NCI-H446 treated with DMSO at 0.1 percent for 48 hours (cell line): Measurements from ENCODE around the gene MPZL2.

Experiments used
- DNase-seq: peaks from one replicate; lab custom pipeline; 2025; lab: John Stamatoyannopoulos, UW

MPZL2 gene

GRCh38 chr11:118243161-118243560 is 20.9 kb downstream of the MPZL2 start:
- DNase-seq = no peak

- no peak for DNase-seq
Measured at GRCh38 chr11:118241764-118242098, 22.4 kb downstream of the MPZL2 start.

GRCh38 chr11:118240999-118241763 is 22.9 kb downstream of the MPZL2 start:
- DNase-seq = no peak

GRCh38 chr11:118239509-118240205 is 24.4 kb downstream of the MPZL2 start:
- DNase-seq = no peak

- no peak for DNase-seq
Measured at GRCh38 chr11:118238929-118239328, 25.2 kb downstream of the MPZL2 start.

GRCh38 chr11:118238421-118238820 is 25.7 kb downstream of the MPZL2 start:
- DNase-seq = no peak

- DNase-seq = no peak
Measured at GRCh38 chr11:118236170-118236569, 27.9 kb downstream of the MPZL2 start.

- no peak for DNase-seq
Measured at GRCh38 chr11:118234833-118235232, 29.3 kb downstream of the MPZL2 start.

- DNase-seq = no peak
Measured at GRCh38 chr11:118233850-118234249, 30.2 kb downstream of the MPZL2 start.

- no peak for DNase-seq
Measured at GRCh38 chr11:118233377-118233776, 30.7 kb downstream of the MPZL2 start.

- no peak for DNase-seq
Measured at GRCh38 chr11:118232659-118233058, 31.4 kb downstream of the MPZL2 start.

- DNase-seq = no peak
Measured at GRCh38 chr11:118231461-118231860, 32.6 kb downstream of the MPZL2 start.

- no peak for DNase-seq
Measured at GRCh38 chr11:118230088-118230487, 34.0 kb downstream of the MPZL2 start.

GRCh38 chr11:118229274-118229847 is 34.7 kb downstream of the MPZL2 start:
- no peak for DNase-seq

- DNase-seq = no peak
Measured at GRCh38 chr11:118227865-118228785, 36.0 kb downstream of the MPZL2 start.

- DNase-seq = no peak
Measured at GRCh38 chr11:118226781-118227180, 37.3 kb downstream of the MPZL2 start.

- DNase-seq = no peak
Measured at GRCh38 chr11:118226296-118226695, 37.8 kb downstream of the MPZL2 start.

GRCh38 chr11:118224511-118225188 is 39.4 kb downstream of the MPZL2 start, which contains the start of gene JAML:
TSS of gene JAML (minus strand) at chr11:118225011. CDS start at chr11:118214866, 10,145 bp downstream.
- no peak for DNase-seq

GRCh38 chr11:118223992-118224391 is 40.1 kb downstream of the MPZL2 start:
- no peak for DNase-seq

GRCh38 chr11:118223570-118223969 is 40.5 kb downstream of the MPZL2 start:
- DNase-seq = no peak

GRCh38 chr11:118222437-118222836 is 41.7 kb downstream of the MPZL2 start:
- no peak for DNase-seq

- DNase-seq = no peak
Measured at GRCh38 chr11:118221419-118221818, 42.7 kb downstream of the MPZL2 start.
